ENCODE measurements around the gene PEX16.

DNA sequence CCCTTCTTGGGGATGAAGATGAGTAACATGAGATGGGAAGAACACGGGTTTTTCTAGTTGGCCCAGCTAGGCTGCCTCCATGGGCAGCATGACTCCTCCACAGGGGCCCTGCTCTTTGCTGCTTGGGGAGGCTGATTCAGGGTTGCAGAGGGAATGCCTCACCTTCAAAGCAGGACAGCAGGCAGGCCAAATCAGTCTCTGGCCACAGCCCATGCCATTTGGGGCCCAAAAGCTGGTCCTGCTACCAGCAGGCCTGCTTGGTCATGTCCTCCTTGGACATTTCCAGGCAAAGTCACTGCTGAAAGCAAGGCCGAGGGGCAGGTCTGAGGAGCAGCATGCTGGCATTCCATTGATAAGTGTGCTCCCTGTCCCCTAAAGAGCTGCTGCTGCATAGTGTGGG lies 46.0 kb downstream of the PEX16 start:
- TF ChIP-seq, protein P1, sequence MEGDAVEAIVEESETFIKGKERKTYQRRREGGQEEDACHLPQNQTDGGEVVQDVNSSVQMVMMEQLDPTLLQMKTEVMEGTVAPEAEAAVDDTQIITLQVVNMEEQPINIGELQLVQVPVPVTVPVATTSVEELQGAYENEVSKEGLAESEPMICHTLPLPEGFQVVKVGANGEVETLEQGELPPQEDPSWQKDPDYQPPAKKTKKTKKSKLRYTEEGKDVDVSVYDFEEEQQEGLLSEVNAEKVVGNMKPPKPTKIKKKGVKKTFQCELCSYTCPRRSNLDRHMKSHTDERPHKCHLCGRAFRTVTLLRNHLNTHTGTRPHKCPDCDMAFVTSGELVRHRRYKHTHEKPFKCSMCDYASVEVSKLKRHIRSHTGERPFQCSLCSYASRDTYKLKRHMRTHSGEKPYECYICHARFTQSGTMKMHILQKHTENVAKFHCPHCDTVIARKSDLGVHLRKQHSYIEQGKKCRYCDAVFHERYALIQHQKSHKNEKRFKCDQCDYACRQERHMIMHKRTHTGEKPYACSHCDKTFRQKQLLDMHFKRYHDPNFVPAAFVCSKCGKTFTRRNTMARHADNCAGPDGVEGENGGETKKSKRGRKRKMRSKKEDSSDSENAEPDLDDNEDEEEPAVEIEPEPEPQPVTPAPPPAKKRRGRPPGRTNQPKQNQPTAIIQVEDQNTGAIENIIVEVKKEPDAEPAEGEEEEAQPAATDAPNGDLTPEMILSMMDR (IDR thresholded peaks at IDR 0.05; ENCODE audit: low read depth, low read length, poor library complexity, severe bottlenecking), result no peak
- TF ChIP-seq EZH2phosphoT487 (IDR thresholded peaks at IDR 0.05; ENCODE audit: borderline replicate concordance, low read length), result no peak
